Muscle of leg (tissue), 9 donors: ENCODE data around the gene HAPLN2. TPM values are rescaled to one million over a fixed set of nuclear protein-coding genes. Genes with fewer than 3 reads are reported as not detected.

ENCODE experiments used
- polyA plus RNA-seq, 8 donors: library from polyadenylated mRNA; unstranded; fragments of 120-200 nt; gene quantifications; one replicate each; pipeline versions ENCODE4 v1.2.1 to v1.2.3, GENCODE V29; 2013; ENCODE audit warnings: inconsistent platforms in 1 of 8, low replicate concordance in 1 of 8; ENCODE audit not compliant: insufficient read length in 8 of 8, insufficient read depth in 1 of 8
- total RNA-seq: library from RNA; stranded (reverse); fragments of 120-200 nt; gene quantifications from one replicate; pipeline ENCODE4 v1.2.4, GENCODE V29; 2013

HAPLN2 gene
- total and polyA plus RNA-seq, 9 donors, result 0.11 to 0.75 (median 0.43) TPM

Other genes starting within 250 kb of the HAPLN2 start
- 16.8 TPM for gene MEF2D, start 118.6 kb upstream of the HAPLN2 start, total RNA-seq
- 10 to 100 TPM; 48.8 to 75.3 (median 60.8) TPM for gene MEF2D, start 118.6 kb upstream of the HAPLN2 start, polyA plus RNA-seq
- 5.3 TPM for gene IQGAP3, start 46.9 kb upstream of the HAPLN2 start, total RNA-seq
- gene IQGAP3, start 46.9 kb upstream of the HAPLN2 start, polyA plus RNA-seq, result 10 to 100 TPM in 2 of 8 donors, 1 to 10 TPM in 6; 5.7 to 11.8 (median 8.7) TPM
- gene TTC24, start 39.7 kb upstream of the HAPLN2 start, total RNA-seq, result 0.09 TPM
- under 1 TPM; 0.05 to 0.61 (median 0.20) TPM for gene TTC24, start 39.7 kb upstream of the HAPLN2 start, polyA plus RNA-seq
- gene NAXE, start 27.6 kb upstream of the HAPLN2 start, total RNA-seq, result 36.0 TPM
- gene NAXE, start 27.6 kb upstream of the HAPLN2 start, polyA plus RNA-seq, result 10 to 100 TPM; 24.9 to 33.9 (median 28.6) TPM
- 10.6 TPM for gene GPATCH4, start 17.9 kb upstream of the HAPLN2 start, total RNA-seq
- gene GPATCH4, start 17.9 kb upstream of the HAPLN2 start, polyA plus RNA-seq, result 10 to 100 TPM; 23.7 to 32.9 (median 28.3) TPM
- 0.58 TPM for gene BCAN, start 22.7 kb downstream of the HAPLN2 start, total RNA-seq
- 1 to 10 TPM; 1.7 to 4.8 (median 2.9) TPM for gene BCAN, start 22.7 kb downstream of the HAPLN2 start, polyA plus RNA-seq
- gene NES, start 58.0 kb downstream of the HAPLN2 start, total RNA-seq, result 590 TPM
- 1,000 to 10,000 TPM in 3 of 8 donors, 100 to 1,000 TPM in 5; 662 to 1,263 (median 888) TPM for gene NES, start 58.0 kb downstream of the HAPLN2 start, polyA plus RNA-seq
- gene CRABP2, start 86.2 kb downstream of the HAPLN2 start, total RNA-seq, result 268 TPM
- gene CRABP2, start 86.2 kb downstream of the HAPLN2 start, polyA plus RNA-seq, result 100 to 1,000 TPM; 209 to 376 (median 271) TPM
- gene METTL25B, start 109.1 kb downstream of the HAPLN2 start, total RNA-seq, result 13.9 TPM
- 10 to 100 TPM; 13.9 to 24.7 (median 18.6) TPM for gene METTL25B, start 109.1 kb downstream of the HAPLN2 start, polyA plus RNA-seq
- 14.0 TPM for gene ISG20L2, start 109.4 kb downstream of the HAPLN2 start, total RNA-seq
- 10 to 100 TPM; 20.7 to 29.4 (median 25.3) TPM for gene ISG20L2, start 109.4 kb downstream of the HAPLN2 start, polyA plus RNA-seq
- gene MRPL24, start 121.7 kb downstream of the HAPLN2 start, total RNA-seq, result 65.0 TPM
- 10 to 100 TPM; 64.7 to 74.0 (median 69.1) TPM for gene MRPL24, start 121.7 kb downstream of the HAPLN2 start, polyA plus RNA-seq
- gene HDGF, start 132.3 kb downstream of the HAPLN2 start, total RNA-seq, result 123 TPM
- gene HDGF, start 132.3 kb downstream of the HAPLN2 start, polyA plus RNA-seq, result 100 to 1,000 TPM; 145 to 184 (median 166) TPM
- gene PRCC, start 148.1 kb downstream of the HAPLN2 start, total RNA-seq, result 22.7 TPM
- gene PRCC, start 148.1 kb downstream of the HAPLN2 start, polyA plus RNA-seq, result 10 to 100 TPM; 55.8 to 75.7 (median 63.4) TPM
- gene SH2D2A, start 197.4 kb downstream of the HAPLN2 start, total RNA-seq, result 0.71 TPM
- 1 to 10 TPM in 4 of 8 donors, under 1 TPM in 4; 0.61 to 1.4 (median 0.98) TPM for gene SH2D2A, start 197.4 kb downstream of the HAPLN2 start, polyA plus RNA-seq
- 0.18 TPM for gene INSRR, start 239.7 kb downstream of the HAPLN2 start, total RNA-seq
- 1 to 10 TPM in 3 of 8 donors, under 1 TPM in 5; 0.40 to 1.2 (median 0.66) TPM for gene INSRR, start 239.7 kb downstream of the HAPLN2 start, polyA plus RNA-seq
- 0.35 TPM for gene NTRK1, start 241.4 kb downstream of the HAPLN2 start, total RNA-seq
- gene NTRK1, start 241.4 kb downstream of the HAPLN2 start, polyA plus RNA-seq, result 1 to 10 TPM in 3 of 8 donors, under 1 TPM in 5; 0.41 to 1.9 (median 0.91) TPM